ENCODE results near the gene ADAM22.

ADAM22 gene

GRCh38 chr7:88141953-88142352 is 207.9 kb downstream of the ADAM22 start:
- DNase-seq (ENCODE audit: low read depth), result no peak
- no peak for TF ChIP-seq CTCF (IDR thresholded peaks at IDR 0.05; ENCODE audit: low read length, missing control alignments)

GRCh38 chr7:88146616-88147015 is 212.6 kb downstream of the ADAM22 start:
- TF ChIP-seq CTCF (IDR thresholded peaks at IDR 0.05; ENCODE audit: low read length, missing control alignments), result no peak
- DNase-seq (ENCODE audit: low read depth), result no peak
- no peak overlapping the region for H3K4me3 ChIP-seq (replicated peaks; ENCODE audit: low read depth, low read length)

More at GRCh38 chr7:88141953-88142352, 207.9 kb downstream of the ADAM22 start:
- no peak overlapping the region for H3K4me3 ChIP-seq (replicated peaks; ENCODE audit: low read depth, low read length)

- H3K4me3 ChIP-seq (replicated peaks; ENCODE audit: low read depth, low read length), result no peak overlapping the region
- no peak for TF ChIP-seq CTCF (IDR thresholded peaks at IDR 0.05; ENCODE audit: low read length, missing control alignments)
- no peak for DNase-seq (ENCODE audit: low read depth)
These were observed 213.3 kb downstream of the ADAM22 start for GRCh38 chr7:88147341-88147740.

- no peak overlapping the region for H3K4me3 ChIP-seq (replicated peaks; ENCODE audit: low read depth, low read length)
- no peak for TF ChIP-seq CTCF (IDR thresholded peaks at IDR 0.05; ENCODE audit: low read length, missing control alignments)
- no peak for DNase-seq (ENCODE audit: low read depth)
These were observed 213.9 kb downstream of the ADAM22 start for GRCh38 chr7:88147949-88148348.

- no peak overlapping the region for H3K4me3 ChIP-seq (replicated peaks; ENCODE audit: low read depth, low read length)
- DNase-seq (ENCODE audit: low read depth), result no peak
- no peak for TF ChIP-seq CTCF (IDR thresholded peaks at IDR 0.05; ENCODE audit: low read length, missing control alignments)
These were observed 216.0 kb downstream of the ADAM22 start for GRCh38 chr7:88150033-88150432.

GRCh38 chr7:88151119-88151790 is 217.2 kb downstream of the ADAM22 start:
- H3K4me3 ChIP-seq (replicated peaks; ENCODE audit: low read depth, low read length), result no peak overlapping the region
- no peak for TF ChIP-seq CTCF (IDR thresholded peaks at IDR 0.05; ENCODE audit: low read length, missing control alignments)
- no peak for DNase-seq (ENCODE audit: low read depth)

GRCh38 chr7:88153378-88153777 is 219.3 kb downstream of the ADAM22 start:
- no peak for TF ChIP-seq CTCF (IDR thresholded peaks at IDR 0.05; ENCODE audit: low read length, missing control alignments)
- DNase-seq (ENCODE audit: low read depth), result no peak
- H3K4me3 ChIP-seq (replicated peaks; ENCODE audit: low read depth, low read length), result no peak overlapping the region
